ENCODE measurements around the gene CGNL1.

CGNL1 gene

GRCh38 chr15:57375827-57376695, at the start of gene CGNL1:
Gene CGNL1 (plus strand): TSS chr15:57376505. CDS start chr15:57438000, 61,495 bp downstream.
- ATAC-seq (peak; percentile 42), DNase-seq (no peak)
- peak within 1 kb of the TSS; percentile 67 to 87 for H3K4me3 Mint-ChIP-seq
- peaks cover 15% of the 10 kb centered on the region for H3K4me1 Mint-ChIP-seq
- H3K27me3 Mint-ChIP-seq, result peaks cover 86% of the 10 kb centered on the region
- peak within 1 kb of the TSS in 1 of 2 donors; percentile 66 for H3K27ac Mint-ChIP-seq
- H3K9me3 Mint-ChIP-seq, result no peaks in the 10 kb centered on the region

GRCh38 chr15:57327985-57328471, 48.3 kb upstream of the CGNL1 start:
- Mint-ChIP-seq H3K9me3 (no peaks in the 10 kb centered on the region), H3K27me3 (peaks cover 32% of the 10 kb centered on the region), H3K4me1 (peaks cover 22% of the 10 kb centered on the region), H3K27ac (no peak overlapping the region), H3K4me3 (no peak overlapping the region)
- ATAC-seq (no peak), DNase-seq (no peak)

- Mint-ChIP-seq H3K27ac (no peak overlapping the region), H3K9me3 (no peaks in the 10 kb centered on the region)
These were observed 47.8 kb upstream of the CGNL1 start for GRCh38 chr15:57328479-57328878.

GRCh38 chr15:57328897-57329296, 47.4 kb upstream of the CGNL1 start:
- Mint-ChIP-seq H3K4me3 (no peak overlapping the region), H3K9me3 (no peaks in the 10 kb centered on the region), H3K27me3 (peaks cover 32% of the 10 kb centered on the region), H3K27ac (no peak overlapping the region), H3K4me1 (peaks cover 13% of the 10 kb centered on the region)
- no peak for DNase-seq
- ATAC-seq, result no peak

More at GRCh38 chr15:57328479-57328878, 47.8 kb upstream of the CGNL1 start:
- peaks cover 31% of the 10 kb centered on the region for H3K27me3 Mint-ChIP-seq
- no peak overlapping the region for H3K4me3 Mint-ChIP-seq
- no peak for ATAC-seq
- no peak for DNase-seq
- H3K4me1 Mint-ChIP-seq, result peaks cover 17% of the 10 kb centered on the region

DNA sequence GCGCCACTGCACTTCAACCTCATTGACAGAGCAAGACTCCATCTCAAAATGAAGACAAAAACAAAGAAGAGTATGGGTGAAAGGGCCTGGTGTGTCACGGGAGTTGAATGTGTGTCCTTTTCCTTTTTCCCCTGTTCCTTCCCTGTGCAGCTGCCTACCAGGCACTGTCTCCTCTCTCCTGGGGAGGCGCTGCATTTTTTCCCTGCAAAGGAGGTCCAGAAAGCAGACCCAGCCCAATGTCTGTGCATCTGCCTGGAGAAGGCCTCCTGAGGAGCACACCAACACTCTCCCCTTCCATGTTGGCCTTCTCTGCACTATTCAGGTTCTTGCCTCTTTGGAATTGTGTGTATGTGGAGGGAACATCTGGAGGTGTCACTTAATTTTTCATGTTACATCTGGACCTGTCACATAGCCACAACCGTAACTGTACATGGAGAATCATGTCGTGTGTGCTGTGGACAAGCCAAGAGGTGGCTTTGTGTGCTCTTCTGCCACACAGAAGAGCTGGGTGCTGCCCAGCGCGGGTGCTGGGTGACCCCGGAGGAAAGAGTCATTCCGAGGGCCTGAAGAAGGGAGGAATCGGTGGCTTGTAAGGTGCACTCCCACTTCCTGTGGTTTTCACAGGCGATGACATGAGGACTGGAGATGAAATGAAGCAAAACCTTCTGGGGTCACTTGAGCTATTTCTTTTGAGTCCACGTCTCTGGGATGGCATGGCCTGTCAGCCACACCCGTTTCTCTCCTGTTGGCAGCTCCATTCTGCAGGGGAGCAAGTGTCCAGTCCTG, 46.5 kb upstream of the CGNL1 start:
- Mint-ChIP-seq H3K4me3 (no peak overlapping the region), H3K27me3 (peaks cover 41% of the 10 kb centered on the region), H3K9me3 (no peaks in the 10 kb centered on the region), H3K4me1 (peaks cover 11% of the 10 kb centered on the region), H3K27ac (no peak overlapping the region)
- ATAC-seq, result peak; percentile 43
- no peak for DNase-seq

GRCh38 chr15:57330619-57331340, 45.5 kb upstream of the CGNL1 start:
- peaks cover 11% of the 10 kb centered on the region for H3K4me1 Mint-ChIP-seq
- no peak overlapping the region for H3K27ac Mint-ChIP-seq
- ATAC-seq (no peak), DNase-seq (no peak)
- no peak overlapping the region for H3K4me3 Mint-ChIP-seq
- H3K27me3 Mint-ChIP-seq, result peaks cover 42% of the 10 kb centered on the region
- H3K9me3 Mint-ChIP-seq, result no peaks in the 10 kb centered on the region

DNA sequence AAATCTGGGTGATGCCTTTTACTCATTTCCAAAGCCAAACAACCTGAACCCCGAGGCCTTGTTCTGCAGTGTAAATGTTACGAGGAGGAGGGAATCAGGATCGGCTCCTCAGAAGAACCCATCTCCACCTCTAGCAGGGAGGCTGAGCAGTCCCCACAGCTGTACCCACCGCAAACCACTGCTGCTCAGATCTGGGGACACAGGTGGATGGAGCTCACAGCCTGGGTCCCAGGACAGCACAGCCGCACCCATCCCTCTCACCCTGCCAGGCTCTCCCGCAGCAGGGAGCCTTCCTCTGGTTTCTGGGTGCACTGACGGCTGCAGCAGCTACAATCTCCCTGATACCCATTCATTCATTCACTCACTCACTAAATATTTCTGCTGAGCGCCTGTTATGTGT, 44.0 kb upstream of the CGNL1 start:
- Mint-ChIP-seq H3K27me3 (peaks cover 52% of the 10 kb centered on the region), H3K4me3 (no peak overlapping the region), H3K9me3 (no peaks in the 10 kb centered on the region), H3K27ac (no peak overlapping the region), H3K4me1 (peaks cover 11% of the 10 kb centered on the region)
- no peak for ATAC-seq
- no peak for DNase-seq

DNA sequence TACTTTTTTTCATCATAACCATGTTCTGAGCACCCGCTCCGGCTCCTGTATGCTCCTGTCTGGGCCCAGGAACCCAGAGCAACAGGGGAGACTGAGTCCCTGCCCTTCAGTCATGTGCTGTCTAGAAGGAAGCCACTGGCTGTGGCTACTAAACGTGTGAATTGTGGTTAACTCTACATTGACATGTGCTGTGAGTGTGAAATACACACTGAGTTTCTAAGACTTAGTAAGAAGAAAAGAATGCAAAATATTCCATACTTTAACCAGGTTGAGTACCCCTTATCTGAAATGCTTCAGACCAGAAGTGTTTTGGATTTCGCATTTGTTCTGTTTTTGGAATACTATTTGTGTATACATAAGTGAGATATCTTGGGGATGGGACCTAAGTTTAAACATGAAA, 42.8 kb upstream of the CGNL1 start:
- Mint-ChIP-seq H3K4me1 (peaks cover 11% of the 10 kb centered on the region), H3K4me3 (no peak overlapping the region), H3K27ac (no peak overlapping the region), H3K9me3 (no peaks in the 10 kb centered on the region), H3K27me3 (peaks cover 57% of the 10 kb centered on the region)
- ATAC-seq (no peak), DNase-seq (no peak)

DNA sequence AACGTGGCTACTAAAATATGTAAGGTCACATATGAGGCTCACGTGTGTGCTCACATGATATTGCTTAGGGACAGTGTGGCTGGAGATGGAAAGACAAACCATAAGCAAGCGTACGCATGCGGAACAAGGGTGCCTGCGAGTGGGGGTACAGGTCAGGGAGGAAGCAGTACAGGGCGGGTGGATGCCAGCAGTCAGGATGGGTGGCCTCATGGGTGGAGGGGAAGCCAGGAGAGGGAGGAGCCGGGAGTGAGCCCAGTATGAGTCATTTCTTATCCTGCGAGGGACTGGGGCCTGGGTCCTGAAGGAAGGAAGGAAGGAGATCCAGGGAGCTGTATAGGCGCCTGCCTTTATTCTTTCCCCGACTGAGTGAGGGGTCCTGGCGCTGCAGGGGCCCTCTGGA, 42.0 kb upstream of the CGNL1 start:
- peaks cover 54% of the 10 kb centered on the region for H3K27me3 Mint-ChIP-seq
- peaks cover 11% of the 10 kb centered on the region for H3K4me1 Mint-ChIP-seq
- no peak for DNase-seq
- H3K9me3 Mint-ChIP-seq, result no peaks in the 10 kb centered on the region
- no peak overlapping the region for H3K4me3 Mint-ChIP-seq
- H3K27ac Mint-ChIP-seq, result no peak overlapping the region
- ATAC-seq, result no peak

DNA sequence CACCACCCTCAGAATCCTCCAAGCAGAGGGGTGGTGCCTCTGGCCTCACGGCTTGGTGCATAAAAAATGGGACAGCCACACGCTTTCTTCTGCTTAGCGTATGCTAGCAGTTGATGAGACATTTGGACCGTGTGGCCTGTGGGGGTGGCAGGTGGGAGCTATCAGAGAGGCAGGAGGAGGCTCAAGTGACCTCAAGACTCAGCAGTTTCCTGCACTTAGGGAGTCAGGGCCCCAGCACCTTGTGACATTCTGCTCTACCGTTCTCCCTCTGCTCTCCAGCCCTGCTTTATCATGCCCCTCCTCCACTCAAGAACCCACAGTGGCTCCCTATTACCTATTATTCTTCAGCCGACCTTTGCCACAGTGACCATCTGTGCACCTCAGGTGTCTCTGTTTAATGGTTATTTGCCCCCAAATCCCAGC, 41.0 kb upstream of the CGNL1 start:
- DNase-seq (no peak), ATAC-seq (no peak)
- Mint-ChIP-seq H3K4me3 (no peak overlapping the region), H3K9me3 (no peaks in the 10 kb centered on the region), H3K4me1 (peaks cover 3% of the 10 kb centered on the region), H3K27me3 (peaks cover 43% of the 10 kb centered on the region), H3K27ac (peak overlapping the region in 1 of 2 donors; percentile 42)

GRCh38 chr15:57335719-57336118, 40.6 kb upstream of the CGNL1 start:
- ATAC-seq, result no peak
- no peak overlapping the region for H3K4me3 Mint-ChIP-seq

GRCh38 chr15:57337868-57338411, 38.4 kb upstream of the CGNL1 start:
- Mint-ChIP-seq H3K27ac (peak overlapping the region in 1 of 2 donors; percentile 71), H3K27me3 (peaks cover 29% of the 10 kb centered on the region)

More at GRCh38 chr15:57335719-57336118, 40.6 kb upstream of the CGNL1 start:
- Mint-ChIP-seq H3K9me3 (no peaks in the 10 kb centered on the region), H3K27me3 (peaks cover 39% of the 10 kb centered on the region), H3K27ac (peak overlapping the region in 1 of 2 donors; percentile 42), H3K4me1 (no peaks in the 10 kb centered on the region)
- DNase-seq, result no peak

DNA sequence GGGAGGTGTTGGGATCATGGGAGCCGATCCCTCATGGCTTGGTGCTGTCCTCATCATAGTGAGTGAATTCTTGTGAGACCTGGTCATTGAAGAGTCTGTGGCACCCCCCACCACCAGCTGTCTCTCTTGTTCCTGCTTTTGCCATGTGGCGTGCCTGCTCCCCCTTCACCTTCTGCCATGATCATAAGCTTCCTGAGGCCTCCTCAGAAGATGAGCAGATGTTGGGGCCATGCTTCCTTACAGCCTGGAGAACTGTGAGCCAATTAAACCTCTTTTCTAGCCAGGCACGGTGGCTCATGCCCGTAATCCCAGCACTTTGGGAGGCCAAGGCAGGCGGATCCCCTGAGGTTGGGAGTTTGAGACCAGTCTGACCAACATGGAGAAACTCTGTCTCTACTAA, 37.0 kb upstream of the CGNL1 start:
- H3K27ac Mint-ChIP-seq, result peak overlapping the region in 1 of 2 donors; percentile 7
- ATAC-seq, result no peak
- no peak overlapping the region for H3K4me3 Mint-ChIP-seq
- DNase-seq, result no peak
- H3K4me1 Mint-ChIP-seq, result no peaks in the 10 kb centered on the region
- H3K9me3 Mint-ChIP-seq, result no peaks in the 10 kb centered on the region
- H3K27me3 Mint-ChIP-seq, result peaks cover 21% of the 10 kb centered on the region

More at GRCh38 chr15:57337868-57338411, 38.4 kb upstream of the CGNL1 start:
- DNase-seq (no peak), ATAC-seq (no peak)
- Mint-ChIP-seq H3K9me3 (no peaks in the 10 kb centered on the region), H3K4me1 (no peaks in the 10 kb centered on the region), H3K4me3 (no peak overlapping the region)

DNA sequence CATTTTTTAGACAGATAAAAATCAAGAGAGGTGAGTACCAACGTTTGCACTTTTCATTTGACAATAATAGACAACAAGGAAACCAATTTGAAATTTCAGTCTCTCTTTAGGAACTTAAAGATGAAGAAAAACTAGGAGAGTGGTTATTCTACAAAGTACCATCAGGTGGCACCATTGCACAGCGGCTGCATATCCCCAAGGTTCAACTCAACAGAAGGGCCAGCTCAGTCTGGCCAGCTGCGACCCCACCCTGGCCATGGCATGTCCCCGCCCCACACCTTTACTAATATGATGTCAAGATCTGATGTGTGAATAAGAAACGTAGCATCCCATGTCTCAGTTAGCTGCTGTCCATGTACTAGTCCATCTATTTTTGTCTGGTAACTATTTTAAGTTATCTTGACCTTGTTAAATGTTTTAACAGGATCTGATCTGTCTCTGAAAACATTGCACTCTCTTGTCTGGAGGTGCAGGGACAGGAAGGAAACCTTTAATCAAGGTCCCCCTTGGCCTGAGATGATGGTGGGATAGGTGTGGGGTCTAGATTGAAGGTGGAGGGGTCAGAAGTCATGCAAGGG, 35.5 kb upstream of the CGNL1 start:
- H3K27ac Mint-ChIP-seq, result no peak overlapping the region
- ATAC-seq (no peak), DNase-seq (peak; percentile 7 to 24)
- H3K27me3 Mint-ChIP-seq, result peaks cover 15% of the 10 kb centered on the region
- H3K9me3 Mint-ChIP-seq, result no peaks in the 10 kb centered on the region
- H3K4me3 Mint-ChIP-seq, result no peak overlapping the region
- no peaks in the 10 kb centered on the region for H3K4me1 Mint-ChIP-seq

DNA sequence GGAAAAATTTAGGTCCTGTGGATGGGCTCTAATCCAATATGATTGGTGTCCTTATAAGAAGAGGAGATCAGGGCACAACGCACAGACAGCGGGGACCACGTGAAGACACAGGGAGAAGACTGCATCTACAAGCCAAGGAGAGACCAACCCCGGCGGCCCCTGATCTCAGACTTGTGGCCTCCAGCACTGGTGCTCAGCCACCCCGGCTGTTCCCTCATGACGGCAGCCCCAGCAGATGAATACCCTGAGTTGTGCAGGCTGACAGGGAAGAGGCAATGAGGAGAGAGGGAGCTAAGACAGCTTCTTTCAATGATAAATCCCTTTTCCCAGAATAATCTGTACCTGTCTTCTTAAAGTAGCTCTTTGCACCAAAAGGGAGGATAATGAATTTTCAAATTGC, 33.3 kb upstream of the CGNL1 start:
- Mint-ChIP-seq H3K4me1 (no peaks in the 10 kb centered on the region), H3K4me3 (no peak overlapping the region), H3K27me3 (no peaks in the 10 kb centered on the region), H3K27ac (no peak overlapping the region), H3K9me3 (no peaks in the 10 kb centered on the region)
- DNase-seq (no peak), ATAC-seq (no peak)

Data from stimulated activated naive CD8-positive, alpha-beta T cell treated with anti-CD3 and anti-CD28 coated beads, Interleukin-15, amount 100 ng/mL, for 72 hours (primary cell).